HCT116 (cell line): ENCODE data around the gene NAA15. TPM values are rescaled to one million over a fixed set of nuclear protein-coding genes. Genes with fewer than 3 reads are reported as not detected.
"Not testable (repeated sequence)": the region's sequence is repeated elsewhere in the genome, so short reads cannot be mapped to it uniquely, and the experiment has no call there.

Experiments used
- ATAC-seq: fragments of 200-7000 bp; cut with Tn5 transposase; 2 replicates; pipeline ENCODE4 v1.9.1; 2020; ENCODE audit warnings: mild to moderate bottlenecking, moderate library complexity
- BruUV-seq: library from RNA; stranded (reverse); fragments of 400-500 nt; replicated peaks from 2 replicates; lab custom pipeline; 2021; lab: Mats Ljungman, UMichigan
- CTCF ChIA-PET: fragments of 300-600 bp; sonication (Branson Sonifier 250); formaldehyde crosslinking; loops from one replicate; lab custom pipeline; 2021; ENCODE audit warnings: antibody characterized with exemption; lab: Charles Lee
- POLR2A ChIA-PET: fragments of 300-600, 350-600 bp; sonication (Branson Sonifier 250); formaldehyde crosslinking; loops from one replicate; lab custom pipeline; 2021; ENCODE audit warnings: antibody characterized with exemption; lab: Charles Lee
- RAD21 ChIA-PET, 2 experiments: fragments of 300-600 bp; sonication (Branson Sonifier 250); formaldehyde crosslinking; loops; one replicate each; lab custom pipeline; 2023; ENCODE audit warnings: low total read pairs in 2 of 2; ENCODE audit not compliant: uncharacterized antibody in 2 of 2, unreplicated experiment in 2 of 2, low non-redundant PET in 1 of 2; lab: Charles Lee
- DNase-seq: peaks from one replicate; pipeline ENCODE4 v3.0.0-alpha.2; 2010; ENCODE audit warnings: low read depth, low spot score
- H2AFZ ChIP-seq: fragments of 200-600 bp; shearing (Covaris generic), sonication (generic); 2 replicates; pipeline ENCODE4 v1.6.1; 2017; ENCODE audit warnings: low read depth, mixed run types, mixed read lengths, antibody characterized with exemption, low read length; ENCODE audit not compliant: poor library complexity, severe bottlenecking
- H3K27ac ChIP-seq: 2 replicates; pipeline ENCODE4 v1.5.1; 2012; ENCODE audit warnings: low read depth, low read length
- H3K27me3 ChIP-seq: fragments of 200-600 bp; sonication (generic); 2 replicates; pipeline ENCODE4 v1.6.1; 2016; ENCODE audit warnings: mixed run types, low read length, mixed read lengths; ENCODE audit not compliant: insufficient read depth
- H3K36me3 ChIP-seq, 2 experiments: fragments of 200-500 bp in 1 of 2; fragments of 200-600 bp in 1 of 2; sonication (Bioruptor generic) in 1 of 2; sonication (generic) in 1 of 2; 2 replicates each; pipeline versions ENCODE4 v1.5.1 to v1.6.1; 2014 to 2016; ENCODE audit warnings: low read length in 2 of 2, inconsistent platforms in 1 of 2, mixed read lengths in 1 of 2, mixed run types in 1 of 2; ENCODE audit not compliant: insufficient read depth in 2 of 2, control insufficient read depth in 1 of 2
- H3K4me1 ChIP-seq, 2 experiments: fragments of 200-600 bp in 1 of 2; sonication (generic) in 1 of 2; 2 replicates each; pipeline versions ENCODE4 v1.5.1 to v1.6.1; 2012 to 2017; ENCODE audit warnings: low read length in 2 of 2, inconsistent platforms in 1 of 2, mild to moderate bottlenecking in 1 of 2, mixed read lengths in 1 of 2, mixed run types in 1 of 2, moderate library complexity in 1 of 2; ENCODE audit not compliant: insufficient read depth in 2 of 2, control insufficient read depth in 1 of 2
- H3K4me2 ChIP-seq: fragments of 200-600 bp; sonication (generic); 2 replicates; pipeline ENCODE4 v1.6.1; 2017; ENCODE audit warnings: mixed run types, low read length, mixed read lengths
- H3K4me3 ChIP-seq, 2 experiments: fragments of 200-600 bp in 1 of 2; sonication (generic) in 1 of 2; replicated peaks in 1 of 2; 2 replicates each; pipeline ENCODE4 v1.5.1; 2011 to 2016; ENCODE audit warnings: low read length in 2 of 2, control low read depth in 1 of 2, low read depth in 1 of 2, mild to moderate bottlenecking in 1 of 2, mixed read lengths in 1 of 2, mixed run types in 1 of 2
- H3K79me2 ChIP-seq: fragments of 200-600 bp; sonication (generic); 2 replicates; pipeline ENCODE4 v1.6.1; 2017; ENCODE audit warnings: mild to moderate bottlenecking, mixed run types, low read length, moderate library complexity, mixed read lengths; ENCODE audit not compliant: insufficient read depth
- H3K9ac ChIP-seq: fragments of 200-600 bp; sonication (generic); 2 replicates; pipeline ENCODE4 v1.6.1; 2016; ENCODE audit warnings: low read length, mixed read lengths
- H3K9me2 ChIP-seq: fragments of 200-600 bp; sonication (generic), shearing (Covaris generic); 2 replicates; pipeline ENCODE4 v1.6.1; 2017; ENCODE audit warnings: mixed run types, mild to moderate bottlenecking, moderate library complexity; ENCODE audit not compliant: insufficient read depth
- H3K9me3 ChIP-seq, 2 experiments: fragments of 200-500 bp in 1 of 2; fragments of 200-600 bp in 1 of 2; sonication (Bioruptor generic) in 1 of 2; sonication (generic) in 1 of 2; 2 replicates each; pipeline ENCODE4 v1.6.1; 2014 to 2017; ENCODE audit warnings: low read length in 2 of 2, mixed read lengths in 2 of 2, inconsistent platforms in 1 of 2, low read depth in 1 of 2, mild to moderate bottlenecking in 1 of 2, mixed run types in 1 of 2, moderate library complexity in 1 of 2; ENCODE audit not compliant: control insufficient read depth in 1 of 2, insufficient read depth in 1 of 2
- H4K20me1 ChIP-seq: fragments of 200-600 bp; sonication (generic), shearing (Covaris generic); 2 replicates; pipeline ENCODE4 v1.6.1; 2017; ENCODE audit warnings: mixed run types, mild to moderate bottlenecking, moderate library complexity; ENCODE audit not compliant: insufficient read depth
- ATF3 ChIP-seq: IDR thresholded peaks from 2 replicates; pipeline ENCODE4 v1.6.1; 2012
- CBX3 ChIP-seq: IDR thresholded peaks from 2 replicates; pipeline ENCODE4 v1.6.1; 2012; ENCODE audit warnings: low read depth
- CEBPB ChIP-seq: IDR thresholded peaks from 2 replicates; pipeline ENCODE4 v1.6.1; 2012; ENCODE audit warnings: low read depth
- EGR1 ChIP-seq: IDR thresholded peaks from 2 replicates; pipeline ENCODE4 v1.6.1; 2012; ENCODE audit warnings: low read depth
- ELF1 ChIP-seq: IDR thresholded peaks from 2 replicates; pipeline ENCODE4 v1.6.1; 2012; ENCODE audit warnings: low read depth, borderline replicate concordance
- FOSL1 ChIP-seq: IDR thresholded peaks from 2 replicates; pipeline ENCODE4 v1.6.1; 2012; ENCODE audit warnings: low read depth
- JUND ChIP-seq: IDR thresholded peaks from 2 replicates; pipeline ENCODE4 v1.6.1; 2012
- POLR2A ChIP-seq: IDR thresholded peaks from 2 replicates; pipeline ENCODE4 v1.7.0; 2011; ENCODE audit warnings: borderline replicate concordance; ENCODE audit not compliant: insufficient read depth, insufficient read length; ENCODE audit errors: extremely low read depth
- POLR2AphosphoS5 ChIP-seq: IDR thresholded peaks from 2 replicates; pipeline ENCODE4 v1.6.1; 2011; ENCODE audit warnings: mild to moderate bottlenecking, low read depth, low read length, moderate library complexity
- SRF ChIP-seq: IDR thresholded peaks from 2 replicates; pipeline ENCODE4 v1.6.1; 2012; ENCODE audit warnings: low read depth
- TCF7L2 ChIP-seq: IDR thresholded peaks from 2 replicates; pipeline ENCODE4 v1.7.0; 2011; ENCODE audit warnings: borderline replicate concordance, inconsistent platforms; ENCODE audit not compliant: insufficient read depth, insufficient read length; ENCODE audit errors: extremely low read depth
- ZBTB33 ChIP-seq: IDR thresholded peaks from 2 replicates; pipeline ENCODE4 v1.6.1; 2011; ENCODE audit warnings: mild to moderate bottlenecking, low read length, moderate library complexity; ENCODE audit not compliant: insufficient replicate concordance; ENCODE audit errors: extremely low read depth
- ZNF274 ChIP-seq: fragments of 200-500 bp; sonication (Bioruptor generic); IDR thresholded peaks from 2 replicates; pipeline ENCODE4 v1.6.1; 2014; ENCODE audit warnings: mild to moderate bottlenecking, low read depth, low read length, inconsistent platforms
- intact Hi-C: fragments of 100-400 bp; cut with micrococcal nuclease; formaldehyde crosslinking; loops from 2 replicates; pipeline ENCODE4 v1.10.0; 2022
- total RNA-seq: library from RNA; stranded (reverse); gene quantifications from one replicate; pipeline ENCODE4 v1.2.1, GENCODE V29; 2021; ENCODE audit not compliant: unreplicated experiment
- TF ChIP-seq, protein P1 (sequence below), 3 experiments: fragments of 200-600 bp in 1 of 3; sonication (generic) in 1 of 3; IDR thresholded peaks in 2 of 3; conservative IDR thresholded peaks in 1 of 3; 2 replicates each; pipeline ENCODE4 v1.5.1; 2012 to 2017; ENCODE audit warnings: low read depth in 2 of 3, low read length in 2 of 3, antibody characterized with exemption in 1 of 3, borderline replicate concordance in 1 of 3, control low read depth in 1 of 3, mild to moderate bottlenecking in 1 of 3, mixed read lengths in 1 of 3, mixed run types in 1 of 3, moderate library complexity in 1 of 3; ENCODE audit not compliant: insufficient read depth in 1 of 3
- TF ChIP-seq, protein P2 (sequence below): IDR thresholded peaks from 2 replicates; pipeline ENCODE4 v1.6.1; 2012

Gene NAA15
- total RNA-seq, 1 experiment from 2014 or later, result 79.7 TPM

GRCh38 chr4:139468756-139469155 is 167.5 kb downstream of the NAA15 start:
- not testable (repeated sequence) for ATAC-seq

GRCh38 chr4:139469216-139469615 is 167.9 kb downstream of the NAA15 start:
- POLR2A ChIA-PET, result no interaction called here

More at GRCh38 chr4:139468756-139469155, 167.5 kb downstream of the NAA15 start:
- H2AFZ ChIP-seq, H3K9me2 ChIP-seq, H3K4me1 ChIP-seq, POLR2A ChIA-PET, H4K20me1 ChIP-seq, H3K27me3 ChIP-seq, H3K4me2 ChIP-seq, CTCF ChIA-PET, BruUV-seq, intact Hi-C loops, H3K9me3 ChIP-seq, H3K4me3 ChIP-seq, H3K9ac ChIP-seq, RAD21 ChIA-PET, H3K36me3 ChIP-seq, DNase-seq, H3K27ac ChIP-seq: not testable (repeated sequence)
- H3K79me2 ChIP-seq, result peaks cover 43% of the 10 kb centered on the region
- TF ChIP-seq CBX3, result peak; percentile 20; the same call in 1 of the 2 replicates

More at GRCh38 chr4:139469216-139469615, 167.9 kb downstream of the NAA15 start:
- intact Hi-C loops, result no loop called here
- Histone ChIP-seq H3K4me3 (no peak overlapping the region), H3K79me2 (peaks cover 38% of the 10 kb centered on the region), H3K4me2 (no peak overlapping the region), H4K20me1 (no peaks in the 10 kb centered on the region), H3K36me3 (no peaks in the 10 kb centered on the region), H3K27ac (no peak overlapping the region), H3K9ac (no peak overlapping the region), H3K9me3 (no peaks in the 10 kb centered on the region), H3K9me2 (no peaks in the 10 kb centered on the region), H3K27me3 (no peaks in the 10 kb centered on the region), H2AFZ (no peak overlapping the region), H3K4me1 (peaks cover 0 to 5% of the 10 kb centered on the region in 2 experiments; a peak in 1 of 4 replicates)
- no peak for DNase-seq
- BruUV-seq, result no TSS peak
- TF ChIP-seq EGR1 (no peak), ATF3 (no peak), ZNF274 (no peak), POLR2A (no peak), TCF7L2 (no peak), CEBPB (no peak), SRF (no peak), ZBTB33 (no peak), FOSL1 (no peak), POLR2AphosphoS5 (no peak), ELF1 (no peak), CBX3 (no peak), JUND (no peak)
- TF ChIP-seq, protein P1, sequence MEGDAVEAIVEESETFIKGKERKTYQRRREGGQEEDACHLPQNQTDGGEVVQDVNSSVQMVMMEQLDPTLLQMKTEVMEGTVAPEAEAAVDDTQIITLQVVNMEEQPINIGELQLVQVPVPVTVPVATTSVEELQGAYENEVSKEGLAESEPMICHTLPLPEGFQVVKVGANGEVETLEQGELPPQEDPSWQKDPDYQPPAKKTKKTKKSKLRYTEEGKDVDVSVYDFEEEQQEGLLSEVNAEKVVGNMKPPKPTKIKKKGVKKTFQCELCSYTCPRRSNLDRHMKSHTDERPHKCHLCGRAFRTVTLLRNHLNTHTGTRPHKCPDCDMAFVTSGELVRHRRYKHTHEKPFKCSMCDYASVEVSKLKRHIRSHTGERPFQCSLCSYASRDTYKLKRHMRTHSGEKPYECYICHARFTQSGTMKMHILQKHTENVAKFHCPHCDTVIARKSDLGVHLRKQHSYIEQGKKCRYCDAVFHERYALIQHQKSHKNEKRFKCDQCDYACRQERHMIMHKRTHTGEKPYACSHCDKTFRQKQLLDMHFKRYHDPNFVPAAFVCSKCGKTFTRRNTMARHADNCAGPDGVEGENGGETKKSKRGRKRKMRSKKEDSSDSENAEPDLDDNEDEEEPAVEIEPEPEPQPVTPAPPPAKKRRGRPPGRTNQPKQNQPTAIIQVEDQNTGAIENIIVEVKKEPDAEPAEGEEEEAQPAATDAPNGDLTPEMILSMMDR (IDR thresholded peaks at IDR 0.05 in 2 of 3, conservative IDR thresholded peaks at IDR 0.05 in 1 of 3; ENCODE audit: borderline replicate concordance in 1 of 3, insufficient read depth in 1 of 3, low read depth in 2 of 3, low read length in 2 of 3), result no peak
- TF ChIP-seq, protein P2, sequence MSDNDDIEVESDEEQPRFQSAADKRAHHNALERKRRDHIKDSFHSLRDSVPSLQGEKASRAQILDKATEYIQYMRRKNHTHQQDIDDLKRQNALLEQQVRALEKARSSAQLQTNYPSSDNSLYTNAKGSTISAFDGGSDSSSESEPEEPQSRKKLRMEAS, result no peak
- no peak for ATAC-seq
- ChIA-PET RAD21 (no interaction called here), CTCF (interaction anchor here (1.2 kb wide), 1 partner anchor 28 kb away, joined by 3 read pairs; no protein-coding TSS in a partner anchor)
